ENCODE measurements around the gene ICE1.
A peak's percentile ranks its signal among the peaks of the same experiment; 100 is the strongest.
"Not testable (repeated sequence)": the region's sequence is repeated elsewhere in the genome, so short reads cannot be mapped to it uniquely, and the experiment has no call there.

The ICE1 gene

GRCh38 chr5:5398071-5398470, 24.4 kb upstream of the ICE1 start:
- no peak for DNase-seq (ENCODE audit: low spot score)

GRCh38 chr5:5401095-5401494, 21.4 kb upstream of the ICE1 start:
- no peak for DNase-seq (ENCODE audit: low spot score)

- DNase-seq (ENCODE audit: low spot score): no peak
Observed at GRCh38 chr5:5403741-5404140, 18.7 kb upstream of the ICE1 start.

- no peak for DNase-seq (ENCODE audit: low spot score)
Observed at GRCh38 chr5:5404381-5404780, 18.1 kb upstream of the ICE1 start.

- no peak for DNase-seq (ENCODE audit: low spot score)
Observed at GRCh38 chr5:5405441-5405840, 17.0 kb upstream of the ICE1 start.

GRCh38 chr5:5407924-5408323, 14.6 kb upstream of the ICE1 start:
- DNase-seq (ENCODE audit: low spot score): no peak

- DNase-seq (ENCODE audit: low spot score): no peak
Observed at GRCh38 chr5:5409151-5409810, 13.2 kb upstream of the ICE1 start.

GRCh38 chr5:5413856-5414255, 8.6 kb upstream of the ICE1 start:
- DNase-seq (ENCODE audit: low spot score): not testable (repeated sequence)

- DNase-seq (ENCODE audit: low spot score): no peak
Observed at GRCh38 chr5:5414999-5415398, 7.5 kb upstream of the ICE1 start.

- DNase-seq (ENCODE audit: low spot score): no peak
Observed at GRCh38 chr5:5416733-5417132, 5.7 kb upstream of the ICE1 start.

GRCh38 chr5:5418006-5418405, 4.5 kb upstream of the ICE1 start:
- DNase-seq (ENCODE audit: low spot score): no peak

- no peak for DNase-seq (ENCODE audit: low spot score)
Observed at GRCh38 chr5:5418764-5419163, 3.7 kb upstream of the ICE1 start.

GRCh38 chr5:5419291-5420210, 2.9 kb upstream of the ICE1 start:
- peak; percentile 71 for DNase-seq (ENCODE audit: low spot score)

- no peak for DNase-seq (ENCODE audit: low spot score)
Observed at GRCh38 chr5:5420251-5420650, 2.2 kb upstream of the ICE1 start.

GRCh38 chr5:5421149-5421960, 1.1 kb upstream of the ICE1 start:
- DNase-seq (ENCODE audit: low spot score): no peak

- no peak for DNase-seq (ENCODE audit: low spot score)
Observed at GRCh38 chr5:5422819-5423515, 490 bp downstream of the ICE1 start.

- no peak for DNase-seq (ENCODE audit: low spot score)
Observed at GRCh38 chr5:5423586-5423985, 1.1 kb downstream of the ICE1 start.

- DNase-seq (ENCODE audit: low spot score): no peak
Observed at GRCh38 chr5:5424736-5425135, 2.3 kb downstream of the ICE1 start.

GRCh38 chr5:5430136-5430535, 7.7 kb downstream of the ICE1 start:
- DNase-seq (ENCODE audit: low spot score): no peak

- no peak for DNase-seq (ENCODE audit: low spot score)
Observed at GRCh38 chr5:5432020-5432707, 9.7 kb downstream of the ICE1 start.

- no peak for DNase-seq (ENCODE audit: low spot score)
Observed at GRCh38 chr5:5436203-5436760, 13.8 kb downstream of the ICE1 start.
